ENCODE data around the gene CHDH.

CHDH gene

DNA sequence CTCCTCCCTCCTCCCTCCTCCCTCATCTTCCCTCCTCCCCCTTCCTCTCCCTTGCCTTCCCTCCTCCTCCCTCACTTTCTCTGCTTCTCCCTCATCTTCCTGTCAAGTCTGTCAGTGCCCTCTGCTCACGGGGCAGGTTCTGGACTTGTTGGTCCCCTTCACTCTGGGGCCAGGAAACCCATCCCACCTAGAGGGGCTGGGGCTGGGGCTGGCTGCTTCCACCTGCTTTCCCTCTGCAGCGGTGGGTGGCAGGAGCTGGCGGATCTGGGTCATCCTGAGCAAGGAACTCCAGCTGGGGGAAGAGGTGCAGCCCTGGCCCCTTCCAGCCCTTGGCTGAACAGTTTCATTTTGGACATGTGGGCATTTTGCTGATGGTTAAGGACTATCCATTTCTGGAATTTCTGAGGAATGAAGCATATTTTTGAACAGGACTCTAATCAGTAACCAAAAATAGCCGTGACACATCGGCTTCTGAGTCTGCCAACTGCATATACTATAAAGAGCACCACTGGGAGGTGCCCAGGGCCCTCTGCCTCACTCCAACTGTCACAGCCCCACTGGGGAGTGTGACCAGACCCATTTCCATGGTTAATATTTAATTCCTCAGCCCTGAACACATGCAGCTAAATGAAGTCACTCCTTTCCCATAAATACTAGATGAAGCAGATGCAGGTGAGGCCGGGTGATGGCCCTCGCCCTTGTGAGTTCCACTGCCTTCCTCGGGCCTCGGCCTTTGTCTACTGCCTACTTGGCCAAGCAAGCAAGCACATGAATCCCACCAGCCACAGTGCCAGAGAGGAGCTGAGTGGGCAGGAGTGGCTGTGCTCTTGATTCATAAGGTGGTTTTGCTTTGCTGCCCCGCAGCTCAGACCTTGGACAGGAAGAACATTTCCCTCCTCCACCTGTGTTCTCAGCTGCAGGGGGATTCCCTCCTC is 39.8 kb downstream of the CHDH start:
- no peak for DNase-seq

DNA sequence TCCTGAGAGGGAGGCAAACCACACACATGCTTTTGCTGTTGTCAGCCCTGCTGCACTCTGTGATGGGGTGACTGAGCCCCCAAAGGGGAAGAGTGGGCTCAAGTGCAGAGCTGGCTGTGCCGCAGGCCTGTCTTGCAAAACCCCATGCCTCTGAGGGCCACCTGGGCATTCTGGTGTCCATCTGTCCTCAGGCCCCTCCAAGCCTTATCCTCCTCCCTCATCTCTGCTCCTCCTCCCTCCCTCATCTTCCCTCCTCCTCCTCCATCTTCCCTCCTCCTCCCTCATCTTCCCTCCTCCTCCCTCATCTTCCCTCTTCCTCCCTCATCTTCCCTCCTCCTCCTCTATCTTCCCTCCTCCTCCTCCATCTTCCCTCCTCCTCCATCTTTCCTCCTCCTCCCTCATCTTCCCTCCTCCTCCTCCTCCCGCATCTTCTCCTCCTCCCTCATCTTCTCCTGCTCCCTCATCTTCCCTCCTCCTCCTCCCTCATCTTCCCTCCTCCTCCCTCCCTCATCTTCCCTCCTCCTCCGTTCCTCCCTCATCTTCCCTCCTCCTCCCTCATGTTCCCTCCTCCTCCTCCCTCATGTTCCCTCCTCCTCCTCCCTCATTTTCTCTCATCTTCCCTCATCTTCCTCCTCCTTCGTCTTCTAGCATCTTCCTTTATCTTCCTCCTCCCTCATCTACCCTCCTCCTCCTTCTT is 40.6 kb downstream of the CHDH start:
- DNase-seq, result no peak

DNA sequence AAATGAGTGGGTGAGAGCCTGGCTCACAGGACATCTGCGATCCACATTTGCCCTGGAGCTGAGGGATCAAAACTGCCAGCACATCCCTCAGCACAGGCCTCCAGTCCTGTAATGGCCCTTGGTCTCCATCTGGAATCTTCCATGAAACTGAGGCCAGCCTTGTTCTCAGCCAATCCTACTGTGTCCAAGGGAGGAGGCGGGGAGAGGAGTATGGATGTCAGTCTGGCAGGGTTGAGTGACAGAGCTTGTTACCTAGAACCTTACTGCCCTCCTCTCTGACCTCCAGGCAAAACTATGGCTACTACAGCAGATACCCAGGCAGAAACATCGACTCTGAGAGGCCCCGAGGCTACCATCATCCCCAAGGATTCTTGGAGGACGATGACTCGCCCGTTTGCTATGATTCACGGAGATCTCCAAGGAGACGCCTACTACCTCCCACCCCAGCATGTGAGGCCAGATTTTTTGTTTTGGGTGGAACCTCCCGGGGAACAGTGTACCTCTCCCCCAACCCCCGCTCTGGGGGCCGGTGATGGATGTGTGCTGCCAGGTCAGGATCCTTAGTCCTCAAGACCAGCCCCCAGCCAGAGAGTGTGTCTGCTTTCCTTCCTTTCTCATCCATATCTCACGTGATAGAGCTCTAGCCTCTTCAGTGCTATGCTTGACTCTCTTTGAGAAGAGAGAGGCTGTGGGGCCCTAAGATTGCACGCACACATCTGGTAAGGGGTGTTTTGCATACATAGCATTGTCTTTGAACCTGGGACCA is 41.3 kb downstream of the CHDH start:
- DNase-seq, result no peak

GRCh38 chr3:53803816-53804695 is 42.2 kb downstream of the CHDH start:
- DNase-seq, result no peak

DNA sequence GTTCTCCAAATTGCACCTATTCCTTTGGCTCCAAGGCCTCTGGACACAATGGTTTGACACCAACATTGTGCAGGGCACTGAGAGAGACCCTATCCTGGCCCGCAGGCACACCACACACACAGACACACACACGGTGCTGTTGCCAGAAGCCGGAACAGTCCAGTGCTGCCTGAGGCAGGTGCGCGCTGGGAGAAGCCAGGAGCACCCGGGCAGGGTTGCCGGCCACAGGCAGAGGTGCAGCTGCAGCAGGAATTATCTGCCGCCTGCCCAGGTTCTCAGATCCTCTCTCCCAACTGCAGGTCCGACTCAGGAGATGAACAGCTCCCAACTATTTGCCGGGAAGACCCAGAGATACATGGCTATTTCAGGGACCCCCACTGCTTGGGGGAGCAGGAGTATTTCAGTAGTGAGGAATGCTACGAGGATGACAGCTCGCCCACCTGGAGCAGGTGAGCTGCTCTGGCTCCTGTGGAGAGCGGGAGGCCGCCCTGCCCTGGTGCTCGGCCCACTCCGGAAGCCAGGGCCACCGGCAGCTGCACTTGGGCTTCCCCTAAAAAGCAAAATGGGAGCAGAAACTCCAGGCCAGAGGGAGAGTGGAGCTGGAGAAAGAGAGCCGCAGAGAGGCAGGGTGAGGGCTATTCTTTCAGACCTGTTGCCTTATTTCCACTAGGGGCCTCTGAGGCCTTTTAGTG is 42.9 kb downstream of the CHDH start:
- DNase-seq, result no peak

DNA sequence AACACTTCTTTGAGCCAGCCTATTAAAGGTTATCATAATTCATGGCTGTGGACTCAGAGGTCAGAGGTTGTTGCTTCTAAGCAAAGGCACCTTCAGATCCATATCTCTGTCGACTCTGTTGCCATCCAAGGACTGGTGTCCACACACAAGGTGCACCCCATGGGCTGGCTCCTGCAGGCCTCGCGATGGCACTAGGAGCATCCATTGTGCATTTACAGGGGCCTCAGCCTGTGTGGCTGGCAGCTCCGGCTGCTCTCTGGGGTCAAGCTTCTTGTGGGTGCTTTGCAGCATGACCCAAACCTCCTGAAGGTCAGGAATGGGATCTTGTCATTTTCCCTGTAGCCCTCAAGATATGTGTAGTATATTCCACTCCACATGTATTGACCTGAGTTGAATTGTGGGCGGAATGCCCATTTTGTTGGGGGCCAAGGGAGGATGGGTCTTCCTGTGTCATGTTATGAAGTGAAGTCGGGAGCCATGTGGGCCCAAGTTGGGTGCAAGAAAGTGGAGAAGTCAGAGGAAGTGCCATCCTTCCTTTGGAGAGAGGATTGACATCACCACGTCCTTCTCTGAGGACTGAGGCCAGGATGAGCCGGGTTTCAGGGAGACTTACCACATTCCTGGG is 43.9 kb downstream of the CHDH start:
- no peak for DNase-seq

- DNase-seq, result no peak
Measured at GRCh38 chr3:53801319-53801718, 44.9 kb downstream of the CHDH start.

DNA sequence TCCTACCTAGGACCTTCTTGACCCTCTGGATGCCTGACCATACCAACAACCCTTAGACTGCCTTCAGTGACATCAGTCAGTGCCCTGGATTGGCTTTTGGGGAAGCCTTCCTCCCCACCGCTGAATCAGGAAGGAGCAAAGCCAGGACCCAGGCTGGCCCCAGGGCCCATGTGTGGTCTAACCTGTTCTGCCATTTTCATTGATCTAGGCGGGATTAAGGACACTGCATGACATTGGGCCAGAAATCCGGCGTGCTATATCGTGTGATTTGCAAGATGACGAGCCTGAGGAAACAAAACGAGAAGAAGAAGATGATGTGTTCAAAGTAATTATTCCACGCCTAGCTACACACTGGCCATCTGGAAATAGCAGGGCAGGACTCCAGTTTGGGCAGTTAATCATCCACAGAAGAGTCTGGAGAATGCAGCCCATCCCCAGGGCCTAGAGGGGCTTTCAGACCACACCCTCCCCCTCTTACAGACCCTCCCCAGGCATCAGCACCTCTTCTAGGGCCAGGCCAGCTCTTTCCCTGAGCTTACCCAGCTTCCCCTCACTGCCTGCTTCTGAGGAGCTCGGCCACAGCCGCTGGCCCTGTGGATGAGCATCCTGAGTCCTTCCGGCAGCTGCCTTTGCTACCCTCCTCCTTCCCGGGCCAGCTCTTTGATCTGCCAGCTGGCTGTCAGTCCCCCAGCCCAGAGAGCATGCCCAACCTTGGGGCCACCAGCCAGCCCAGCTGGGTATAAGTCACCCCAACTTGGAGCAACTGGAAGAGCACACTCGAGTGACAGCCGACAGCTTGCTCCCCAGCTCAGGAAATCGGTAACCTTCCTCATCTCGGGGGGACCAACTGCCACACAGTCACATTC is 45.9 kb downstream of the CHDH start:
- no peak for DNase-seq

DNA sequence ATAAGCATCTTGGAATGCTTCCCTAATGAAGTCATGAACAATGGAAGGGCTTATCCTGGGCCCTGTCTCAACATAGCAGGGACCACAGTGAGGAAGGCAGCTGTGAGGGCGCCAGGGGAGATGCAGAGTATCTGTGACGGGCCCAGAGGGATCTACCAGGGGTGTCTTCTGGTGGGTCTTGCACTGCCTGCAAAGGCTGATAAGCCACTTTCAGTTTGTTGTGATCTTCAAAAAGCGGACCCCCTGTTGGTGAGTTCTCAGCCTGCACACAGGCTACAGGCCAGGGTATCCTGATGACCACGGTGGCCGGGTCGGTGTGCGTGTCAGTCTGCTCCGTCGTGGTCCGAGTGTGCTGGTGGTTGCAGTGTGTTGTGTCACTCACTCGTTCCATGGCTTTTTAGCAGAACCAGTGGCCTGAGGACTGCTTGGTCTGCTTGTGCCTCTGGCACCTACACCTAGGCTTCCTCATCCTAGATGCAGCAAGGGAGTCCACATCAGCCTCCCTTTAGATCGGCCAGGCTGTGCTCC is 46.8 kb downstream of the CHDH start:
- no peak for DNase-seq

DNA sequence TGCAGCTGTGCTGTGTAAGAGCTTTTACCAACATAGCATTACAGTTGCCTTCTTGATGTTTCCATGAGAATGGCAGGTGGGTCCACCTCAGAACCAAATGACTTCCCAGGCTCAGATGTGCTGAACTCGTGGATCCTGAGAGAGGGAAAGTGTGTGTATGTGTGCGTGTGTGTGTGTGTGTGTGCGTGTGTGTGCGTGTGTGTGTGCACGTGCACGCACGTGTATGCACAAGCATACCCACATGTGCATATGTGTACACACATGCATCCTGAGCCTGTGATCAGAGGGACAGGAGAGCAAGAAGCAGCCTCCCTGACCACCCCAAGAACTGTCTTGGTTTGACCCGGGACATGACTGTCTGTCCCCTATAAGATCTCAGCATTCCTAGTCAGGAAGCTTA is 48.1 kb downstream of the CHDH start:
- DNase-seq, result no peak

- no peak for DNase-seq
Measured at GRCh38 chr3:53795789-53796560, 50.2 kb downstream of the CHDH start.

- DNase-seq, result no peak
Measured at GRCh38 chr3:53795176-53795575, 51.0 kb downstream of the CHDH start.

GRCh38 chr3:53794597-53794996 is 51.6 kb downstream of the CHDH start:
- DNase-seq, result no peak

- DNase-seq, result no peak
Measured at GRCh38 chr3:53792866-53793265, 53.4 kb downstream of the CHDH start.

DNA sequence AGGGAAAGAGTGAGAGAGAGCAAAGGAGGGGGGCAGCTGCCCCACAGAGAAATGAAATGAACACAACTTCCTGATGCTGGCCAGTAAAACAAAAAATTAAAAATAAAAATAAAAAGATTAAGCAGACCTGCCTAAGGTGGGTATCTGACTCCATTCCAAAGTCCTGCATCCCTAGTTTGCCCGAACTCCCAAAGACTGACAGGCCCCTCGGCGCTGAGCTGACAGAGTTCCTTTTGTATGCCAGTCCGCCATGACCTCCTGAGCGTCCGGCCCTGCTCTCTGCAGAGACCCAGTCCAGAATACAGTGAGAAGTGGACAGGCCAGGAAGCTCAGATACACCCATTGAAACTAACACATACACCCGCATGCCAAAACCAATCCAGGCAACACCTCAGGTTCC is 54.9 kb downstream of the CHDH start:
- no peak for DNase-seq

DNA sequence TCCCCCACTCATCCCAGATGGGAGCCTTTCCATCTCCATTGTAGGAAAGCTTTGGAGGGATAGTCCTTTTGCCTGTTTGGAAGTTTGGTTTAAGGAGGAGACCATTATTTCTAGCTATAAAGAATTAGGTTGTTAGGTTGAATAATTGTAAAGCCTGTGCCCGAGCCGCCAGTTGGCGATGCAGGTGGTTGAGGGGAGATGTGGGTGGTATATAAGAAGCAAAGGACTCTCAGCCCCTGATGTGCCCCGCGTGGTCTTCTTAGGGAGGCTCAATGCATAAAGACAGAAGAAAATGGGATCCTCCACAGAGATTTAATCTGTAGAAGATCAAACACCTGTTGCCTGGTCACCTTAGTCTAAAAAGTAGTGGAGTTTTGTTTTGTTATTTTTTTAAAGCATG is 55.7 kb downstream of the CHDH start:
- DNase-seq, result no peak

- DNase-seq, result no peak
Measured at GRCh38 chr3:53789459-53789858, 56.8 kb downstream of the CHDH start.

DNA sequence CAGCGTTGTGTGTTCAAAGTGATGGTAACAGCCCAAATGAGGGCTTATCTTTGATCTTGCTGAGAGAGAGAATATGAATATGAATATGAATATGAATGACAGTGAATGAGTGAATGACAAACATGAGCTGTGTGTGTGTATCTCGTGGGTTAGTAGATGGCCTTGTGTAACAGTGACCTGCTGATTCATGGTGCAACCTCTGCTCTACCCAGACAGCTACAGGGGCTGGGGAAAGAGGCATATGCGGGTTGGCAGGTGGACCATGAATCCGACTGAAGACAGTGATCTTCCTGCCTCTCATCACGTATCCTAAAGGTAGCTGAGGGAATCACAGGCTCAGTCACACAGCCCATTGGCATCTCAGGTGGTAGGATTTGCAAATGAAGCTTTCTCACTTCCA is 58.2 kb downstream of the CHDH start:
- DNase-seq, result no peak

- no peak for DNase-seq
Measured at GRCh38 chr3:53787016-53787415, 59.2 kb downstream of the CHDH start.

Data from Kasumi-1 (cell line).